NCI-H460 (cell line): ENCODE data around the gene PSMD3. TPM values are rescaled to one million over a fixed set of nuclear protein-coding genes. Genes with fewer than 3 reads are reported as not detected.
A peak's percentile ranks its signal among the peaks of the same experiment; 100 is the strongest.

ENCODE experiments used
- DNase-seq: peaks from one replicate; pipeline ENCODE4 v3.0.0-alpha.2; 2016; ENCODE audit warnings: low read depth; ENCODE audit errors: extremely low read depth
- total RNA-seq: library from RNA; depleted of rRNA; stranded (reverse); fragments of >200 nt; shearing (Covaris generic); gene quantifications from 2 replicates; pipeline ENCODE4 v1.2.3, GENCODE V29; 2014

Gene PSMD3
- total RNA-seq, 1 experiment from 2014 or later = 139 TPM

DNA sequence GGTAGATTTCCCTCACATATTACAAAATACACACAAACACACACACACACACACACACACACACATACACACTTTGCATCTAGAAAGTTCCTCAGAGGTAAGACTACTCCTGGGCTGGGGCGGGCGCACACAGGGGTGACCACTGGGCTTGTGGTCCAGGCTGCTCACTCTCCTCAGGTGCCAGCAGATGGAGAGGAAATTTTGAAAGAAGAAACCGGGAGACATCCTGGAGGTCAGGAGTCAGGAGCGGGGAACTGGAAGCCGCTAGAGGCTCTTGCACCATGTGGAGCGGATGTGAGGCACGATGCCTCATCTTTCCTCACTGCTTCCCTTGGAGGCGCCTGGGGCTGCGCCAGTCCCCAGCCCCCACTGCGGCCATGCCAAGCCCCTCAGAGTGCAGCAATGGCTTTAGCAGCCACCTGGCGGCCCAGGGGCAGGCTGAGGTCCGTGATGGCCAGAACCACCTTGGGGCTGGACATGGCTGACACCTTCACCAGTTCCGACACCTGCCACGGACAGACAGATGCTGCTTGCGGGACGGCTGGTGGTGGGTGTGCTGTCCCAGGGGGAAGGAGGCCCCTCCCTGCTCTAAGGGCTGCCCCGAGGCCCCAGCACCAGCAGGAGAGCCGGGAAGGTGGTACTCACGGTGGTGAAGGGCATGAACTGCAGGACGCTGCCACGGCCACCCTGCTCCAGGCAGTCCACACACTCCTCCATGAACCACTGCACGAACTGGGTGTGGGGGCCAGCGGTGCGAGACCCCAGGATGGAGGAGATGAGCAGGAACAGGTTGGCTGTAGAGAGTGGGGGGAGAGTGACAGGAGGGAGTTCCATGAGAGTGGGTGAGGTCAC, 38.8 kb downstream of the PSMD3 start:
- no peak for DNase-seq

DNA sequence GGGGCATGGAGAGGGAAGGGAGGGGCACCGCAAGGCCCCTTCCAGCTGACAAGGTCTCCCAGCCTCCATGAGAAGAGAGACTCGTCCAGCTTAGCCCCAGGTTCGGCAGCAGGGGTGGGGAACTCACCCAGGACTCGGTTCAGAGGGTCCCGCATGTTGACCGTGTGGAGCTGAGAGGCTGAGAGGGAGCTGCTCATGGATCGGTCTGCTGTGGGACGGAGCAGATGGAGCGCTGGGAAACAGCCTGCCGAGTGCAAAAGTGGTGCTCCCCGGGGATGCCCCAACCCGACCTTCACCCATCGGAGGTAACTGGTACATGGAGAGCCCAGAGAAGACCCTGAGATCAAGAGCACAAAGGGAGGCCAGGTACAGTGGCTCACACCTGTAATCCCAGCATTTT, 39.5 kb downstream of the PSMD3 start:
- no peak for DNase-seq

DNA sequence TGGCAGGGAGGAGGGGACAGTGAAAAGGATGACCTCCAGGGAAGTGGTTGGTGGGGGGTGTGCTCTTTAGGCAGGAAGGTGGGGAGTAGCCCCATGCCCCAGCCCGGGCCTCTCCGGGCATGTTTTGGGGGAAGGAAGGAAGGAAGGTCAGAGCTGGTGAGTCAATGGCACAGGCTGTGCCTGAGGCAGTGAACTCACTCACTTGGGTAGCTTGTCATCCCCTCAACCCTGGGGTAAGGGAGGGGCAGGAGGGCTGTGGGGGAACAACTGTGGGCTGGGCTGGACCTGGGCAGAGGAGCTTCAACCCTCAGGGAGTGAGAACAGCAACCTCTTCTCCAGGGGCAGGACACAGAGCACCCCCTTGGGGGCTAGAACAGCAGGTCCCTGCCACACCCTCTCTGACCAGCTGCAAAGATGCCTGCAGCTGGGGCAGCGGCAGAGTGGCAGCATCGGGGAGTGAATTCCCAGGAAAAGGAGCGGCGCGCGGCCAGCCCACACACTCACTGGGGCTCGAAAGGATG, 40.9 kb downstream of the PSMD3 start:
- no peak for DNase-seq

DNA sequence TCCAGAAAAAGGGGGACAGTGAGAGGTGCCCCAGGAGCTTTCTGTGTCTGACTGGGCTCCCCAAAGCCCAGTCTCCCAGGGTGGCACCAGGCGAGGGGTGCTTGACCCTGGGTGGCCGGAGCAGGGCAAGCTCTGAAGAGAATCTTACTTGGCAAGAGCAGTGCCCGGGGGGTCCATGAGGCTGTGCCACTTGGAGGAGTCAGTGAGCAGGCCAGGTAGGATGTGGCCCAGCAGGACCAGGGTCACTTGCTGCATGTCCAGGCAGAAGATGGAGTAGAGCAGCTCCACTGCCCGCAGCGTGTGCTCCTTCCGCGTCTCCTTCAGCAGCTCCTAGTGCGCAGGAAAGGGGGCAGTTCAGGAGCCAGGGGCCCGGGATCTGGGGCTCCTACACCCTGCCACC, 41.9 kb downstream of the PSMD3 start:
- DNase-seq = no peak

DNA sequence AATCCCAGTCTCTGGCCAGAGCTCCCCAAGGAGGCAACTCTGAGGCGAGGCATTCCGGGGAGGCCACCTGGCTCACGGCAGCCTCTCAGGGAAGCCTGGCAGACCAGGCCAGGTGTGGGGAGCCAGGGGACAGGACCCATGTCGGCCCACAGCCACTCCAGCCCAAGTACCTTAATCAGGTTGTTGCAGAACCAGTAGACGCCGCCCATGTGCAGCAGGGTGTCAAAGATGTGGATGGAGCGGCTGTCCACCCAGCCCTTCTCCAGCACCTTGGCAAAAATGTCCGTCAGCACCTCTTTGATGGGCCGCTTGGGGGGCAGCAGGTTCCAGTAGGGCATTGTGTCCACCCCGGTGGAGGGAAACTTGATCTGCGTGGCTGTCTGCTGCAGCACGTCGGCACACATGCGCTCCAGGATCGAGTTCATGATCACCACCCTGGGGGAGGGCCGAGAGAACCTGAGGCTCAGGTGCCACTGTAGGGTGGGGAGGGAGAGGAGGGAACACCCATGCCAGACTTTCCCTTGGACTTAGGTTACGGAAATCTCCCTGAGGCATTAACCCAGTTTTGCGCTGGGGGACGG, 42.4 kb downstream of the PSMD3 start:
- no peak for DNase-seq

DNA sequence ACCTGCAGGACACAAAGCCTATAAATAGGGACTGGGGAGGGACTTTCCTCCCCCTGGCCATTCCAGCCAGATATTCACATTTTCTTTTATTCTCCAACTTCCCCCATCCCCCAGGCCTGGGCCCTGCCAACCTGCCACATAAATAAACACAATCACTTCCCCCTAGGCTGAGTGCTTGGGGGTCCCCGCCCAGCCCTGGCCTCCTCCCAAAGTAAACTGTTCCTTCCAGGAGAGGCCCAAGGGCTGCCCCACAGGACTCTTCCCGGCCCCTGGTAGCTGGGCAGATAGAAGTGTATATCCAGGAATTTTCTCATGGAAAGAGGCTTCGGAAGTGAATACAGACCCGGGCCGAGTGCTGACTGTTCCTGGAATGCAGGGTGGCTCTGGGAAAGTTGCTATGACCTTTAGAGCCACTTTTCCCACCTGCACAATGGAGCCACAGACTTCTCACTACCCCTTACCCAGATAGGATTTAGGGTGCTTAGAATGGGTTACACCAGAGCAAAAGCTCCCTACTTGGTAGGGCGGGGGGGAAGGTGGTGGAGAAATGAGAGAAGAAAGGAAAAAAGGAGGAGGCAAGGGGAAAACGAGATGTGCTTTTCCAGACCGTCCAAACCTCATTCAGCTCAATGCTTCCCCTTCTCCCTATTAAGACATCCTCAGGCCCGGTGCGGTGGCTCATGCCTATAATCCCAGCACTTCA, 43.1 kb downstream of the PSMD3 start:
- DNase-seq = no peak

DNA sequence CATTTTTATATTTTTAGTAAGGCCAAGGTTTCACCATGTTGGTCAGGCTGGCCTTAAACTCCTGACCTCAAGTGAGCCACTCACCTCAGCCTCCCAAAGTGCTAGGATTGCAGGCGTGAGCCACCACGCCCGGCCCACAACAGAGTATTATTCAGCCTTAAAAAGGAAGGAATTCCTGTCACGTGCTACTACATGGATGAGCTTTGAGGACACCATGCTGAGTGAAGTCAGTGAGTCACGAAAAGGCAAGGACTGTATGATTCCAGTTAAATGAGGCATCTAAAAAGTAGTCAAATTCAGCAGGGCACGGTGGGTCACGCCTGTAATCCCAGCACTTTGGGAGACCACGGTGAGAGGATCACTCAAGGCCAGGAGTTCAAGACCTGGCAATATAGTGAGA, 44.3 kb downstream of the PSMD3 start:
- no peak for DNase-seq

DNA sequence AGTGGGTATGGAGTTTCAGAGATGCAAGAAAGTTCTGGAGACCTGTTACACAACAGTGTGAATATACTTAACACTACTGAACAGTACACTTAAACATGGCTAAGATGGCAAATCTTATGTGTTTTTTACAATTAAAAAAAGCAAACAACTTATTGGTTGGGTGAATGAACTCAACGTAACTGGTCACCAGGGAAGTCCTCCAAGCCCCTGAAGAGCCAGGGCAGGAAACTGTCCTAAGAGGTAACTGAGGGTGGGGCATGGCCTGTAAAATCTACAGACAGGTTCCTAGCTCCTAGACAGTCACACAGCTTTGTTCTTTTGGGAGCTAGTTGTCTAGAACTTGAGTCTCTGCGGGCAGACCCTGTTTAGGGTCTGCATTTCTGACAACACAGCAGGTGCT, 45.0 kb downstream of the PSMD3 start:
- DNase-seq = no peak

DNA sequence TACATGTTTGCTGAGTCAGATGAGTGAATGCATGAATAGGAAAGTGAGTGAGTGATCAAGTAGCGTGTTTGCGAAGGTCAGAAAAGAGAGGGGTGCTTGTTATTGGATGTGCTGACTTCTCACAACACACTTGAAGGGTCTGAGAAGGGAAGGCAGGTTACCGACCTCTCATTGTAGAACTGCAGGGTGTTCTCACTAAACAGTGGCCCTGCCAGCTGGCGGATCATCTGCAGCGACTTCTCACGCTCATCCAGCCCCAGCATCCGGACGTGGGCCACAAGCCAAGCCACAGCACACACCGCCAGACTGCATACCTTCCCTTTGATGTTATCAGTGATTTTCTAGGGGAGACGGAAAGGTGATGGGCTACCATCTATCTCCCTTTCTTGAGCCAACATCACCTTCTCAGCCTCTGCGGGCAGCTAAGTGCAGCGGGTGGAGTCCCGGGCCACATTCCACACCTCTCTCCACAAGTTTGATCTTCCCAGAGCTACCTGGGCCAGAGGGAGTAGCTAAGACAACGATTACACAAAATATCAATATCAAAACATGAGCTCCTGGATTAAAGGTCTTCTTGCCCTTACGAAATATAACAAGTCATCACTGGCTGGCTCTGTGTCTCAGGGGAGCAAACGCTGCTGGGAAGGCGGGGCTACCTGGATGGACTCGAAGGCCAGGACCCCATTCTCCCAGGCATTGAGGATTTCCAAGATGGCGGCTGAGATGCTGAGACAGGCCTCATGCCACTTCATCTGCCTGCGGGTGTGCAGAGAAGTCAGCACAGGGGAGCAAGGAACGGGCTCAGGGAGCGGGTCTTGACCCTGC, 45.6 kb downstream of the PSMD3 start:
- no peak for DNase-seq

DNA sequence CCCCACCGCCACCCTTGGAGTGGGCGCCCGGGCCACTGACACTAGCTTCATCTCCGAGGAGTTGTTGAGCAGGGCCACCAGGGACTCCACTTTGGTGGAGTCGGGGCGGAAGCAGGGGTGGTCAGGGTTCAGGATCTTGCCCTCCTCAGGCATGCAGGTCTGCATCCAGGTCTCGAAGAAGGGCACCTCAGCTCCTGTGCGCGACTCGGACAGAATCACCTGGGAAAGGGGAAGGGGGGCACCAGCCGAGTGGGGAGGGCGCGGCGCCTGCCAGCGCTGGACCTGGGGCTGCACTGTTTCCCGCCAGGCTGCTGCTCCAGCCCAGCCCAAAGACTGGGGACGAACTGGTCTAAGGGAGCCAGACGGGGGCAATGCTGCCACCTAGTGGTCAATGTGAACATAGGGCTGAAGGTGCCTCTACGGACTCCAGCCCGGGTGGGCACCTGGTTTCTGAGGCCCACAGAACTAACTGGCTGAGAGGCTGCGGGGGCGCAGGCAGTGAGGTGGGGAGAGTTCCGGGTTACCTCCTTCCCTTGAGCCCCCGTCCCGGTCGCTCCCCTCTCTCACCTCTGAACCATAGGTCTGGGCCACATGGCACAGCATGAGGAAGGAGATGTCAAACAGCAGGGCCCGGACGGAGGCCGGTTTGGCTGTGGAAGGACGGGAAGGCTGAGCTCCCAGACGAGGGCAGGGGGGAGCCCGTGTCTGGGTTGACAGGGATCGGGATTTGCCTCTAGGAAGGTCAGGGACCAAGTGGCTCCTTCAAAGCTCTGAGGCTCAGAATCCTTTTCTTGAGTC, 46.4 kb downstream of the PSMD3 start:
- peak; percentile 83 for DNase-seq

DNA sequence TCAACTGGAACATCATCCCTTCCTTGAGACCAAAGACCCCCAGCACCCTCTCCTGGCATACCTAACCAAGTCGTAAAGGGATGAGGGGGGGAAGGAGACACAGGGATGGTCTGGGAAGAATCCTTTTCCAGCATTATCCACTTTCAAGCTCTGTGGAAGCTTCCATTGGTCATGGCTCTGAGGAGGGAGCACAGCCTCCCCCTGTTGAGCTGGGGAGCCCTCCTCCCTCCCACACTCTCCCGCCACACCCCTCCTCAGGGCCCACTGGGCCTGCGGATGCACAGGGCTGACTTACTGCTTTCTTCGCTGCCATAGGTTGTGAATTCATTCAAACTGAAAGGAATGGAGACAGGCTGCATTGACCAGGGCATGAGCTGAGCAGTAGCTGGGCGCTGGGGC, 47.0 kb downstream of the PSMD3 start:
- no peak for DNase-seq

DNA sequence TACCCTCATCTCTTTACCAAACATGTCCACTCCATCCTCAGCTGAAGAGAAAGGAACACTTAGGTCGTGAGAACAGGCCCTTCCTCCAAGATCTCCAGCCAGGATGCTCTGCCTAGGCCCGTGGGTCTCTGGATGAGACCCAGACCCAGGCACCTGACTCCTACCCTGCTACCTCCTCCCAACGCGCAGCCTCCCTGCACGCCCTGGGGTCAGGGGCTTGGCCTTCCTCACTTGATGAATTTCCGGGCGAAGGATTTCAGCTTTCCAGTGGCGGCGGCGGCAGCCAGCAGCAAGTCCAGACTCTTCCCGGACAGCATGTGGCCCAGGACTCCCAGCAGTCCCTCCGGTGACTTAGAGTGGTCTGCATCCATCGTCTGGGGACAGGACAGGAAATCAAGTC, 48.0 kb downstream of the PSMD3 start:
- no peak for DNase-seq

DNA sequence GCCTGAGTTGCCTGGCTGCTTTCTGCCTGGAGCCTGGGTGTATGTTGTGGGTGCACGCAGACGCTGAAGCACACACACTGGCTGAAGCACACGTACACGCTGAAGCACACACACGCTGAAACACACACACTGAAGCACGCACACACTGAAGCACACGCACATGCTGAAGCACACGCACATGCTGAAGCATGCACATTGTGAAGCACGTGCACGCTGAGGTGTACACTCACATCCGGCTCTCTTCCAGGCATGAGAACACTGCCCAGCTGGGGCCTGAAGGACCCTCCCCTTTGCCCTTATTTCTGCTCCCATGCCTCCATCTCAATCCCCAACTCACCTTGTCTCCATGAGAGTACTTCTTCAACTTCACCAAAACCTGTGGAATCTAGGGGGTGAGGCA, 51.1 kb downstream of the PSMD3 start:
- no peak for DNase-seq

DNA sequence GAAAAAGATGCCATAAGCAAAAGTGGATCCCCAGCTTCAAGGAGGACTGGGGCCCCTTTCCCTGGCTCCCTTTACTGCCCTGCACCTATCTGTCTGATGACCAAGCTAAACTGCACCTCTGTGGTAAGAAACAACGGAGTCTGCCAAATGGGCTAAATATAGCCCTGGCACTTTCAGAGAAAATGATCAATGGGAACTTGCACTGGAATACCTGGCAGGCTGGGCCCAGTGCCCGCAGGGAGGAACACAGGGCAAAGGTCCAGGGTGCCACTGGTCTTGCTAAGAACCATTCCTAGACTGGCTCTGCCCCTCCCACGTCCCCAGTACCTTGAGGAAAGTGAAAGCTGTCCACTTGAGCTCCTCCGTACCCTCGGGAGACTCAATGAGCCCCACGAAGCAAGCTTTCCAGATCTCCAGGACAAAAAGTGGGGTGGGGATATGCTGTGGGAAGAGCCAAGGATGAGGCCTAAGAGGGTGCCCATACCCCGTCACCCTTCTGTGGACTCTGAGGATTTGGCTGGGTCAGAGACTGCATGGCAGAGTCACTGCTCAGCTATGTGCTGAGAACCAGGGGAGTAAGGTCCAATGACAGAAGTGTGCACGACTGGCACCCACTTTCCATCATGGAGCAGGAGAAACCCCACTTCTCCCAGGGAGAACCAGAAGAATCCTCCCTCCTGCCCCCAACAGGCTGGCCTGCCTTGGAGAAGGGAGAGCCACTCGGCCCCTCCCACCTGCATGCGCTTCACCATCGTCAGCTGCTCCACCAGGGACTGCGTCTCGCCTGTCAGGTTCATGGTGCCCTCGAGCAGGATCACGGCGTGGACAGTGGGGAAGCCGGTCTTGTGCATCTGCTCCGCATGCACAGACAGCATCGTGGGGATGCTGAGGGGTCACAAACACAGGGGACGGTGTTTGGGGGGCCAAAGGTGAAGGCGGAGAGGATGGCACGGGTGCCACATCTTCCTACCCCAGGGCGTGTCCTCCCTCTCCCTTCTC, 52.0 kb downstream of the PSMD3 start:
- DNase-seq = no peak

DNA sequence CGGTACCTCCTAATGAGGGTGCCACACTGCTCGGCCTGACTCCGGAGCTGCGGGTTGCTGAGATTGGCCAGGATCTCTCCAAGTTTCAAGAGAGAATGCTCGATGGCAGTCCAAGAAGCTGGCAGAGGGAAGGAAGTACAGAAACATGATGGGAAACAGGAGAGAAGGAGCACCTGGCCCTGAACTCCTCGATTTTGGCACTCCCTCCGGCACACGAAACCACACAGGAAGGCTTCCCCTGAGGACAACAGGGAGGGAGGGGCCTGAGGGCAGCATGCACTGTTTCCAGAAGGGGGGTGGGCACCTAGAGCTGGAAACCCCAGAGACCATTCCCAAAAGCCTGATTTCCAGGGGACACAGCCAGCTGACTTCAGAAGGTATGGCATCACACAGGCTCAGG, 52.7 kb downstream of the PSMD3 start:
- DNase-seq = no peak

DNA sequence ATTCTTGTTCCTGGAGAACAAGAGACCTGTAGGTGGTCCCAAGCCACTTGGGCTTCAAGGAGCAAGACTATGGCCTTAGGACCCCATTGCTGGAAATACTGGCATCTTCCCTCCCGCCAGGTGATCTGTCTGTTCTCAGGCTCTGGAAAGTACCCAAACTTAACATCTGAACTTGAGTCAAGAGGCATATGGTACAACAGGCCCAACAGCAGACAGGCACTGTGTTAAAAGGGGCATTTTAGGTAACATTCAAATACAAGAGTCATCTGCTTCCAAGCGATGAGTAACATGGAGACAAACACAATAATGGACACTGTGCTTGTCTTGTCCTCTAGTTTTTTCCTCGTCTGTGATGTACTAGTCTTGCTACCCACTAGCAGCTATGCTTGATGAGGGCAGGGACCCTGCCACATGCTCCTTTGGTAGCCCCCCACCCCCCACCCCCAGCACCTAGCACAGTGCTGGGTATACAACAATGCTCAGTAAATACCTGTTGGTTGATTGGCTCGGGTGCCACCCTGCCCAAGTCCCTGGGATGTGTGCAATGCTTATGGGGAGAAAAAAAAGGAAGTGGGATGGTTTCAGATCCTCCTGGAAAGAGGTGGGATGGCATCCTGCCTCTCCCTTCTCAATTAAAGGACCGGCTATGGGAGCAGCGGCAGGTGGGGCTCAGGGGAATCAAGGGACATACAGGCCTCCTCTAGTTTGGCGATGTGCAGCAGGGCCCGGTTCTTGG, 54.0 kb downstream of the PSMD3 start:
- no peak for DNase-seq

DNA sequence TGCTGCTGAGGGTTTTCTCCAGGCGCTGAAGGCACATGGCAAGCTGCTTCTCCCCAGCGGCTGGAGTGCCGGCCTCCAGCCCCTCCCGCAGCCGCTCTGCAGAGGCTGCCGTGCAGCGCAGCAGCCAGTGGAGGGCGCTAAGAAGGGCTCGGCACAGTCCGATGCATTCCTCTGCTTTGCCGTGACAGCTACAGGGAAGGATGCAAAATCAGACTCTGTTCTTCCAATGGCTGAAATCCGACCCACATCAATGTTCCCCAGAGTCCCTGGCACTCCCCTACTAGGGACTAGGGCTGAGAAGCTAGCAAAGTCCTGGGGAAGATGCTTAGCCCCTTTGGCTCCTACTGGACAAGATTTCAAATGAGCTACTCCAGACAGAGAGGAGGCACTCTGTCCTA, 54.6 kb downstream of the PSMD3 start:
- peak; percentile 40 for DNase-seq

DNA sequence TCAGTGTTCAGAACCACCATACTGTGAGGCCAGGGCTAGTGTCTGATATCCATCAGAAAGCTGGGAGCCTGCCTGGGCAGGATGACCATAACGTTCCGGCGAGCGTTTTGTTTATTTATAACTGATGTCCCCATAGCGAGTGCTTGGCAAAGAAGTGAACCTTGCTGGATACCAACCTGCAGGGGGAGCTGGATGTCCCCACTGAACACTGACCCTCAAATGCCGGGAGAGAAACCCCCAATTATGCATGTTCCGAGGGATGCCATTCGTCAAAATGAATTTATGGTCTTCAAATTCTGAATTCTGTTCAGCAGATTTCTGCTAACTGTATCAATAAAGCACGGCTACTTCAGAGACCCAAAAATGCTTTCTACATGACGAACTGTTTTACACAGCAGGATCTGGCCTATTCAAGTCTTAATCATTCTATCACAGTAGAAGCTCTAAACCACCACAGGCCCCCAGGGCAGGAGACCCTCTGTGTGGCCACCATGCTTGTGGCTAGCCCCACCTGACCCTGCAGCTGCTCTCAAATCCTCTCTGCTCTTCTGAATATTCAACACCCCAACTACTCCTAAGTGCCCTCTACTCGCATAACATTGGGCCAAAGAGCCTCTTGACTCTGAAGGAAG, 58.4 kb downstream of the PSMD3 start:
- DNase-seq = peak; percentile 39
